ENCODE results near the gene LENG9. TPM values are rescaled to one million over a fixed set of nuclear protein-coding genes. Genes with fewer than 3 reads are reported as not detected.

Gene LENG9
- total and polyA plus RNA-seq, 2 of the 13 experiments (the other 11 are each of a cell fraction or from before 2014, with no cell fraction given) = 0.75 to 2.9 TPM

DNA sequence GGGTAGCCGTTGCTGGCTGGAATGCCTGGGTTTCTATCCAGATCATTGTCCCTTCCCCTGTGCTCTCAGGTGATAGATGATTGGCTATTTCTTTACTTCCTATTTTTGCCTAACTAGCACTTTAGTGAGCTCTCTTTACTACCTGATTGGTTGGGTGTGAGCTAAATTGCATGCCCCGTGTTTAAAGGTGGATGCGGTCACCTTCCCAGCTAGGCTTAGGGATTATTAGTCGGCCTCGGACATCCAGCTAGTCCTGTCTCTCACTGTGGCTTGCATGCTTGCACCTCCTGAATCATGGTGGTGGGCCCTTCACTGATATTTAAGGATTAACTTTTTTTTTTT is 38.2 kb downstream of the LENG9 start:
- Histone ChIP-seq H3K9ac (ENCODE audit: insufficient read depth, low read depth, low read length) (no peak overlapping the region), H3K27me3 (ENCODE audit: control insufficient read depth in 1 of 2, insufficient read depth in 2 of 2, low read length in 2 of 2) (no peaks in the 10 kb centered on the region; a peak in 1 of 5 replicates), H3K27ac (ENCODE audit: extremely low read length, insufficient read depth, low read length) (no peak overlapping the region), H3K9me3 (ENCODE audit: low read length) (no peaks in the 10 kb centered on the region), H4K20me1 (ENCODE audit: insufficient read depth, low read length) (no peaks in the 10 kb centered on the region), H3K36me3 (replicated peaks in 1 of 2; ENCODE audit: control insufficient read depth in 1 of 2, insufficient read depth in 2 of 2, low read length in 2 of 2) (no peaks in the 10 kb centered on the region), H3K4me3 (replicated peaks in 1 of 3; ENCODE audit: insufficient read depth in 1 of 3, low read depth in 2 of 3, low read length in 3 of 3) (no peak overlapping the region), H3K4me1 (ENCODE audit: insufficient read depth, low read length) (peaks cover 18% of the 10 kb centered on the region), H2AFZ (ENCODE audit: low read length) (no peak overlapping the region), H3K79me2 (ENCODE audit: insufficient read depth, low read length) (no peaks in the 10 kb centered on the region), H3K4me2 (ENCODE audit: low read depth, low read length) (no peak overlapping the region)
- FAIRE-seq (no peak), ATAC-seq (no peak), DNase-seq (ENCODE audit: low spot score) (no peak)
- CTCF ChIA-PET (ENCODE audit: low intra/inter-chr PET ratio, low total read pairs) = no interaction called here
- in situ Hi-C loops (cut with HindIII; ENCODE audit: extremely low pct_ligation_motif_present, low pct_unique_long_range_greater_than_20kb) = no loop called here
- POLR2A ChIA-PET = no interaction called here
- no TSS peak for BruUV-seq (replicated peaks)
- intact Hi-C loops (cut with micrococcal nuclease; ENCODE audit: unreplicated experiment) = no loop called here
- TF ChIP-seq MAFK (conservative IDR thresholded peaks at IDR 0.05 in 1 of 2, IDR thresholded peaks at IDR 0.05 in 1 of 2; ENCODE audit: low read length in 2 of 2) (peak in 1 of 2 experiments; percentile 5; a peak in 1 of 4 replicates), ZNF777 (CRISPR knock-in tag; IDR thresholded peaks at IDR 0.05) (no peak), POLR2G (IDR thresholded peaks at IDR 0.05; ENCODE audit: low read depth, low read length) (0 out of 2 replicates have a peak, but pooled peaks have one; percentile 4)
- WGBS (ENCODE audit: low lambda C conversion rate) = 86% methylated on average over 5 of the region's 5 CpGs

DNA sequence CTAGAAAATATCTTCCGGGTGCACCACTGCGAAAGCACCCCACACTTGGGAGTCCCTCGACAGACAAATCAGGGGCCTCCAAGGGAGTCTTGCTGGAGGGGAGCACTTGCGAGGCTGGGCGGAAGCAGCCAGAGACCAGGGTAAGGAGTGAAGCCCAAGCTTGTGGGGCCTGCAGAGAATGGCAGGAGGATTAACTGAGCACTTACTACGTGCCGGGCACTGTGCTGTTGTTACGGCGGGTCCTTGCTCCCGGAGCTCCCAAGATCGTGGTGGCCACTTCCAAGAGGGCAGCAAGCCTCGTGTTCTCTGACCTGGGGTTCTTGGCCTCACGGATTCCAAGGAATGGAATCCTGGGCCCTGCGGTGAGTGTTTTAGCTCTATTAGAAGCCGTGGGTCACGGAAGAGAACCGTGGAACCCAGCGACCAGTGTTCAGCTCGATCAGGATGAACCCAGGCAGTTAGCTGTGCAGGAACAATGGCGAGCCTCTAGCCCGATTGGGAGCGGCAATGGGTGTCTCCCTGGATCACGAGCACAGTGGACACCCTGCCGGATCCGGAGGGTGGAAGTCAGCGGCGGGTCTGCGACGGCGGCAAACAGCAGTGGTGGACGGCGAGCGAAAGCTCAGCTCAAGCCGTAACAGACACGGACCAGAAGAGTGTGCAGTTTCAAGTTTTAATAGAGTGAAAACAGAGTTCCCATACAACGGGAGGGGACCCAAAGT is 38.8 kb downstream of the LENG9 start:
- ChIA-PET CTCF (ENCODE audit: low intra/inter-chr PET ratio, low total read pairs) (no interaction called here), POLR2A (no interaction called here)
- no peaks in the 10 kb centered on the region for H3K36me3 ChIP-seq (replicated peaks in 1 of 2; ENCODE audit: control insufficient read depth in 1 of 2, insufficient read depth in 2 of 2, low read length in 2 of 2)
- no peak overlapping the region for H2AFZ ChIP-seq (ENCODE audit: low read length)
- H3K79me2 ChIP-seq (ENCODE audit: insufficient read depth, low read length) = no peaks in the 10 kb centered on the region
- no peak overlapping the region for H3K27ac ChIP-seq (ENCODE audit: extremely low read length, insufficient read depth, low read length)
- no peak overlapping the region for H3K4me3 ChIP-seq (replicated peaks in 1 of 3; ENCODE audit: insufficient read depth in 1 of 3, low read depth in 2 of 3, low read length in 3 of 3)
- in situ Hi-C loops (cut with HindIII; ENCODE audit: extremely low pct_ligation_motif_present, low pct_unique_long_range_greater_than_20kb) (no loop called here), intact Hi-C loops (cut with micrococcal nuclease; ENCODE audit: unreplicated experiment) (no loop called here)
- no peak for ATAC-seq
- no peaks in the 10 kb centered on the region for H4K20me1 ChIP-seq (ENCODE audit: insufficient read depth, low read length)
- no peaks in the 10 kb centered on the region; a peak in 1 of 5 replicates for H3K27me3 ChIP-seq (ENCODE audit: control insufficient read depth in 1 of 2, insufficient read depth in 2 of 2, low read length in 2 of 2)
- no peak overlapping the region for H3K4me2 ChIP-seq (ENCODE audit: low read depth, low read length)
- H3K9ac ChIP-seq (ENCODE audit: insufficient read depth, low read depth, low read length) = no peak overlapping the region
- BruUV-seq (replicated peaks) = no TSS peak
- 93% methylated on average over 22 of the region's 36 CpGs for whole genome bisulfite sequencing (ENCODE audit: low lambda C conversion rate)
- H3K9me3 ChIP-seq (ENCODE audit: low read length) = no peaks in the 10 kb centered on the region
- peaks cover 23% of the 10 kb centered on the region for H3K4me1 ChIP-seq (ENCODE audit: insufficient read depth, low read length)
- no peak for FAIRE-seq
- no peak for DNase-seq (ENCODE audit: low spot score)
- peak; percentile 75 for TF ChIP-seq AGO1 (IDR thresholded peaks at IDR 0.05; ENCODE audit: low read depth, low read length, poor library complexity, severe bottlenecking)
- TF ChIP-seq, protein P1, sequence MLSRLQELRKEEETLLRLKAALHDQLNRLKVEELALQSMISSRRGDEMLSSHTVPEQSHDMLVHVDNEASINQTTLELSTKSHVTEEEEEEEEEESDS (CRISPR knock-in tag; IDR thresholded peaks at IDR 0.05; ENCODE audit: borderline replicate concordance) = no peak
- TF ChIP-seq HNRNPL (IDR thresholded peaks at IDR 0.05; ENCODE audit: low read depth, low read length) = no peak

Data from HepG2 (cell line).